Cerebellar cortex (tissue), 1 donor: ENCODE measurements around the gene POU6F2.
"Not testable (repeated sequence)": the region's sequence is repeated elsewhere in the genome, so short reads cannot be mapped to it uniquely, and the experiment has no call there.

Experiments
- DNase-seq: peaks from one replicate; pipeline ENCODE4 v3.0.0-alpha.2; 2015; ENCODE audit warnings: low spot score

Gene POU6F2

DNA sequence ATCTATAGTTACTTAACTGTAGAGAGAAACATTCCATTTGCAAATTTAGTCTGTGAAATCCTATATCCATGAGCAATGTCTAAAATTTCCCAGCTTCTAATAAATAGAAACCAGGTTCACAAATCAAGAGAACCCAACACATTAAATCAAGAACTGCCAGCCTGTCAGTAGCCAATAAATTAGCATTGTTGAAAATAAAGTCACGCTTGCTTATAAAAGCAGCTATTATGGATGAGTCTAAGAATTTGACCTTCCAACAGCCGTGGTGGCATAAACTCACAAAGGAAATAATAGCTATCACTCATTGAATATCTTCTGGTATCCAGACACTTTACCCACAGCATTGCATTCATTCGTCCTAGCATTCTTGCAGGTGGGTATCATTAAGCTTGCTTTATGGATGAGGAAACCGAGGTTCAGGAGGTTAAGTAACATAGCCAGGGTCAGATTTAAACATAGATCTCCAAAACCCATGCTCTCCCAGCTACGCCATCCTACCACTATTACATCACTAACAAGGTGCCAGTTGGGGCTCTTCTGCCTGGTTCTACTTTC lies 328.4 kb downstream of the POU6F2 start:
- no peak for DNase-seq

DNA sequence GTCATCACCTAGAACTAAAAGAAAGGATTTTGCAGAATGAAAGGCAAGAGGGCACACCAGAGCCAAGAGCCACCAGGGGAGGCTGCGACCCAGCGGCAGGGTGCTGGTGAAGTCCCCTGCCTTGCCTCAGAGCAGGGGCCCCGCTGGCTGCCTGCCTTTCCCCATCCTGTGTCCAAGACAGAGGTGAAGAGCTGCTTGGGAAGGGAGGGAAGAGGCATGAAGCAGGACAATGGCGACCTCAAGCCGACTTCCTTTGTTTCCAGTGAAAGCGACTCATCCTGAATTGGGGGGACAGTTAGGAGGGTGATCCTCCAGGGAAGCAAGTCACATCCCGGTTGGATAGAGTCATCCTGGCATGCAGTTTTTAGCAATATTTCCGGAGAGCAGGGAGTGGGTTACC lies 333.0 kb downstream of the POU6F2 start:
- DNase-seq: no peak

DNA sequence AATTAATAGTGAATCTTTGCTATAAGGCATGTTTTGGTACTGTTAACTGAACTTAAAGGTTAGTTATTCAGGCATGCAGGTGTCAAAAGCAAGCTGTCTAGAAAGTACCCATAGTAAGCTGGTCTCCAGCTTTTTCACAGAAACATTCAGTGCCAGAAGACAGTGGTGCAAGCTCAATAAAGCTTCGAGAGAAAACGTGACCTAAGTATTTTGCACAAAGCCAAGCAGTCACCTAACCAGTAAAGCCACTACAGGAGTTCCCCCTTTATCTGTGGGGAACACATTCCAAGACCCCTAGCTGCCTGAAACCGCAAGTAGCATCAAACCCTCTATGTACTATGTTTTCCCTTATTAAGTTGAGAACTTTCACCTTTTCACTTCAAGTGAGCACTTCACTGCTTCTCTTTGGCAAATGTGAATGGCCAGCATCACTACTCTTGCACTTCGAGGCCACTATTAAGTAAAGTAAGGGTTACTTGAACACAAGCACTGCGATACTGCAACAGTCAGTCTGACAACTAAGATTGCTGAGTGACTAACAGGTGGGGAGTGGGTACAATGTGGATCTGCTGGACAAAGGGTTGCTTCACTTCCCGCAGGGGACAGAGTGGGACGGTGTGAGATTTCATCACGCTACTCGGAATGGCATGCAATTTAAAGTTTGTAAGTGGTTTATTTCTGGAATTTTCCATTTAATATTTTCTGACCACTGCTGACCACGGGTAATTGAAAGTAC lies 334.7 kb downstream of the POU6F2 start:
- DNase-seq: no peak

DNA sequence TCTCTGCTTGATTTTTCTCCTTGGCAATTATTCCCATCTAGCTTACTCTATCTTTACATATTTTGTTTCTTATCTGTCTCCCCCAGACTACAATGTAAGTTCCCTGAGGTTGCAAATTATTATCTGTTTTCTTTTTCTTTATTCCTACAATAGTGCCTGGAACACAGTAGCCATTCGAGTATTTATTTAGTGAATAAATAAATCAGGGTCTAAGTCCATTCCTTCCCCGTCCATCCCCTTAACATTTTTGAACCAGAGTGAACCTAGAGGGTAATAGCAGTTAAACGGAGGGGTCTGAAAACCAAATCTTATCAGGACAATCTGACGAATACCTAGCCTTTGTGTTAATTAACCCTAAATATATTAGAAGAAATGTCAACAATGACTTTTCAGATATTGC lies 335.7 kb downstream of the POU6F2 start:
- no peak for DNase-seq

DNA sequence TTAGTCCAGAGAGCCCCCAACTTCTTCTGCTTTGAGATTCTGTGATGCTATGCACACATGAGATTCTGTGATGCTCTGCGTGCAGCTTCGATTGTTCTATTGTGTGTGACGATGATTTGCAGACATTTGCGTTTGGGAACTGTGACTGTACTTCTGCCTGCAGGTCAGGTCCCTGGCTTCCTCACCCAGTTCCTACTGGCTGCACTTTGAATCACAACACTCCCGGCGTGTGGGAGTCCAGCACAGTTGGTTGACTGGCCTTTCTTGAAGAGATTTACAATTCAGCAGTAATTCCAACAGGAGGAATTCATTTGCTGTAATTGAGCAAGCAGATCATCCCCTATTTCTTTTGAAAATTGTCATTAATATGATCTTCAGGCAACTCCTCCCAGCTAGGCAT lies 336.3 kb downstream of the POU6F2 start:
- DNase-seq: no peak

DNA sequence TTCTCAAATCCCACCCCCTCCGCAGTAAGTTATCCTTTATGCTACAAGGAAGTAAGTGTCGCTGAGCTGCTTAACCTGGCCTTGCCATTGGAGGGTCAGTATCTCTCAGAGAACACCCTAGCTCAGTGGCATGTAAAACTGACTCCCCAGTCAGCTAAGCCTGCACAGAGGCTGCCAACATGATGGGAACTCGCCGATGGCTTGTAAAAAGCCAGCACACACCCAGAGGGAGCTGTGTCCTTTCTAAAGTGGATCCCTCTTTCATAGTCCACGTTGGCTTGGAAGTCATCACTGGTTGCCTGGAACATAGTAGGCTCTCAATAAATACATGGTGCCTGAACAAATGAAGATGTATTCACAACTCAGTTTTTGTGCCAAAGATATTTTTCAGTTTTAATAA lies 339.4 kb downstream of the POU6F2 start:
- no peak for DNase-seq

DNA sequence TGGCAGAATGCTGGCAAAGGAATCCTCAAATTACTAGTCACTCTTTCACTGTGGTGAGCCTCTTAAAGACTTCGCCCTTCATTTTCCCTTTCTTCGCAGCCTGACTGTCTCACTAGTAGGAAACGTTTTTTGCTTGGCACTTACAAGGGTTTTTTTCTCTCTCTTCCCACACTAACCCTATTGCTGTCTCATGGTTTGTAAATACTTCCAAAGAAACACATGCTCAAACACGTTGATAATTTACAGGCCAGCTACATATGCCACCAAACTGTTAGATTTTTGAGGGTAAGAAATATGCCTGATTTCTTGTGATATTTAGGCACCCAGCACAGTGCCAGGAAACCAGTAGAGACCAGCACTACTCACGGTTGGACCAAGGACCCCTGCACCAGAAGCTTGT lies 340.2 kb downstream of the POU6F2 start:
- no peak for DNase-seq

DNA sequence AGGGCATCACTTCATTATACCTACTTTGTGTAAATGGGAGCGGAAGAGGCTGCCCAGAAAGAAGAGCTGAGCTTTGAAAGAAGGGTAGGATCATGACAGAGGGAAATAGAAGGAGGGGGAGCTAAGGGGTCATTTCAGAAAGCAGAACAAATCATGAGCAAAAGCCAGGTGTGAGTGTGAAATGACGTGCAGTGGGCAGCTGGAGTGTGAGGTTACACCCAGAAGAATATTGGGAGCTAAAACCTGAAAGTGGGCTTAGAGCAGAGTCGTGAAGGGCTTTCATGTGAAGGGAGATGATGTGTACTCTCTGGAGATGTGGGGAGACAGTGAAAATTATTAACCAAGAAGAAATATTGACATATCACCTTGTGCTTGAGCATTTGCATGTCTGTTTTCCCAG lies 343.5 kb downstream of the POU6F2 start:
- no peak for DNase-seq

DNA sequence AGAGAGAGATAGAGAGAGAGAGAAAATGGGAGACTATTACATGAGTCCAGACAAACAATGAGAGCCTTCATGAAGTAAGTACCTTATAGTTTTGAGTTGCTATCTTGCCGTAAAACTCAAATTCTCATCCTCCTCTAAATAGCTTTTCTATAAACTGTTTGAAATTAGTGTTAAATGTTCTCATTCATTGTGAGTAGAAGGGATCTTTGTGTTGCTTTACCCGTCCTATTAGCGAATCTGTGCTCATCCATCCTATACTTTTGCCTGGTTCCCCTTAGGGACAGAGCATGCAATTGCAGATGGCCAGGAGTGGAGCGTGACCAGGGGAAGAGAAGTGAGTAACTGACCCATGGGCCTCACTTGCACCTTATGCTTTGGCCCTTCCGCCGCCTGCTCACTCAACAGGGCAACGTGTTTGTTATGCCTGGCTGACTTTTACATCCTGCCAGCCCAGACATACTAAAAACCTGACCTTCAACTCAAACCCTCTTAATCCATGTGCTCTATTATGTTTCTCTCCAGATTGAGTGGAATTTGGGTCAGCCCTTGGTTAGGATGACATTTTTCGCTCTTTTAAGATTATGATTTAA lies 344.3 kb downstream of the POU6F2 start:
- no peak for DNase-seq

DNA sequence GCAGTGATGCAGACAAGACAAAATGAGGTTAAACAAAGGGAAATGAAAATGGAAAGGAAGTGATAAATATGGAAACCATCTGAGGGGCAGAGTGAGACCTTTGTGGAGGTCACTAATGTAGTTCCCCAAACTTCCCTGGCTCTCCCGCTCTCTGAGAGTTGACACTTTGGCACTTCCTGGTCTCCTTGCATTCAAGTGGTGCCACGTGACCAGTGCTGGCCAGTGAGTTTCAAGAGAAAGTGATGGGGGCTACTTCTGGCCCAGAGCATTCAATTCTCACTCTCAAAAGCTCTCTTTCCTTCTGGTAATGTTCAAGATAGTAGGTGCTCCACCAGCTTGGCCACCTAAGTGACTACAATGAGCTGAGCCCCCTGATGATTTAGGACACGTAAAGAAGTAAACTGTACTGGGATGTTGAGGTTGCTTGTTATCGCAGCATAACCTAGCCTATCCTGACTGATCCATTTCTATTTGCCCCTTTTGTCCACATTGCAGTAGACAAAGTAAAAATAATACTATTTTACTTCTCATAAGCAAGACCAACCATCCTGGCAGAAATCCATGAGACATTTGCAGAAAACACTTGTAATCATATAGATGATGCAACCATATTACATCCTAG lies 346.5 kb downstream of the POU6F2 start:
- DNase-seq: no peak

DNA sequence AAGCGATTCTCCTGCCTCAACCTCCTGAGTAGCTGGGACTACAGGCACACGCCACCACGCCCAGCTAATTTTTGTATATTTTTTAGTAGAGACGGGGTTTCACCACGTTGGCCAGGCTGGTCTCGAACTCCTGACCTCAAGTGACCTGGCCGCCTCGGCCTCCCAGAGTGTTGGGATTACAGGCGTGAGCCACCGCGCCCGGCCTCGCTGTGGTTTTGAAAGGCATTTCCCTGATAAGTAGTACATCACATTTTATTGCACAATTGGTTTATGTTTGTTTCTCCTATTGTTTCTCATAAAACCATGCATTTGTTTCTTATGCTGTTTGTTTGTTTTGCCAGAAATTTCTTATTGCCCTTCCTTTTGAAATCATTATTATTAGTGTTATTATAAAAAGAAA lies 353.9 kb downstream of the POU6F2 start:
- not testable (repeated sequence) for DNase-seq

DNA sequence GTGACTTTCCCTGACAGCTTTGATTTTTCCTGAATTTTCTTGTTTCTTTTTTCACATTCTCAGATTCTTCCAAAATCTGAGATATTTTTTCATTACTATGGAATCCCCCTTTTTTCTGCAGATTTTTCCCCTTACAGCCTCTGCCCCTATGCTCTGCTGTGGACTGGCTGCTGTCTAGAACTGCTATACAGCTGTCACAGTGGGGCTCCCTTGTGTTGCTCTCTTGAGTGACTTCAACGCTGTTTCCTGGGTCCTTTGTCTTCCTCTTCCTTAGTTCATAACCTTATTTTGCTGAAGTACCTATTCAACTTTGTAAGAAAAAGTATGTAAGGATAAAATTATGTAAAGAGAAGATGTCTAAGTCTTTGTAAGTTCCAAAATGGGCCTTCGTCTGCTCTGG lies 354.4 kb downstream of the POU6F2 start:
- no peak for DNase-seq

DNA sequence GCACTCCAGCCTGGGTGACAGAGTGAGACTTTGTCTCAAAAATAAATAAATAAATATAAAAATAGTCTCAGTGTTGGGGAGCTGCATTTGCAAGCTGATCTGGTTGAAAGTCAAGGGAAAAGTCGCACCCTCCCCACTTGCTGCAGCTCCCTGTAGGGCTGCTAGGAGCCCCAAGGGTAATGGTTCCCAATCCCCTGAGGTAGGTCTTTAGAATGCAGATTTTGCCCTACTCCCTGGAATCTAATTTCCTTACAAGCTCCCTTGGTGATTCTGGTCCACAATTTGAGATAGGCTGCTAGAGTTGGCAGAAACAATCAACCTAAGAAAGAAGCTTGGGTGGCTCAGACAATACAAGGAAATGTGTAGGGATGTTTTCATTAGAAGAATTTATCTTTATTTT lies 356.0 kb downstream of the POU6F2 start:
- DNase-seq: no peak

DNA sequence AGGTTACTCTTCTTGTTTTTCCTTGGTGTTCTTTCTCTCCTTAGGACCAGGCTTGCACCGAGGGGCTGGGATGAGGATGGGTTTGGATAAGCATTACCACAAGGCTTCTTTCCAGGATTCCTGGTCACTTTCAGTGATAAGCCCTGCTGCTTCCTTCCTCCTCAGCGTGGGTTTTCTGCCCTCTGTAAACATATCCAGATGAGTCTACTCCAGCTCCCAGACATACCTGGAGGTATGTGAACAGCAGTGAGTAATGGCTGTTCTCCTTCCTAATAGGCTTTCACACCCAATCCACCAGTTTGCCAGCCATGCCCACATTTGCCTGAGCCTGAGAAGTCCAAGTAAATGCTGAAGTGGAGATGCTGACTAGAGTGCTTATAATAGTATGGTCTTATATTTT lies 358.7 kb downstream of the POU6F2 start:
- DNase-seq: no peak

DNA sequence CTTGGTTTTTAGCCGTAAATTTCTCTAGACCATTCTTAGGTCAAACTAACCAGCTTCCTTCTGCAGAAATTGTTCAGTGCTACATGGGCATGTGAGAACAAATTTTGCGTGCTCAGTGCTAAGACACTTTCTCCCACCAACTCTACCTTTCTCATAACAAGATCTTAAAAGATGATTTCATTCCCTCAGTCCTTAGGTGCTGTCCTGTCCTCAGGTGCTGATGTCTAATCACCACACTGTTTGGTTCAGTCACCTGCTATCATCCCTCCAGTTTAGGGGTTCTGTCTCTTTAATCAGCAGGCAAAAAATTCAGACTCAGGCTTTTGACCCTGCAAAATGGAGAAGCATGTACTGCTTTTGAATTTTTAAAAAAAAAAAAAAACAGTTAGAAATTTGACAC lies 361.0 kb downstream of the POU6F2 start:
- no peak for DNase-seq

DNA sequence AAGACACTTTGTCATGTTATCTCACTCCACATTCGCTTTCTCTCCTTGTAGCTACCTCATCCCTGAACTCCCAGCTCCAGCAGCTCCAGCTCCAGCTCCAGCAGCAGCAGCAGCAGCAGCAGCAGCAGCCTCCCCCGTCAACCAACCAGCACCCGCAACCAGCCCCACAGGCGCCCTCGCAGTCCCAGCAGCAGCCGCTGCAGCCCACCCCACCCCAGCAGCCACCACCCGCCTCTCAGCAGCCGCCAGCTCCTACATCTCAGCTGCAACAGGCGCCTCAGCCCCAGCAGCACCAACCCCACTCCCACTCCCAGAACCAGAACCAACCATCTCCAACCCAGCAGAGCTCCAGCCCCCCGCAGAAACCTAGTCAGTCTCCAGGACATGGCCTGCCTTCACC lies 361.9 kb downstream of the POU6F2 start:
- no peak for DNase-seq

DNA sequence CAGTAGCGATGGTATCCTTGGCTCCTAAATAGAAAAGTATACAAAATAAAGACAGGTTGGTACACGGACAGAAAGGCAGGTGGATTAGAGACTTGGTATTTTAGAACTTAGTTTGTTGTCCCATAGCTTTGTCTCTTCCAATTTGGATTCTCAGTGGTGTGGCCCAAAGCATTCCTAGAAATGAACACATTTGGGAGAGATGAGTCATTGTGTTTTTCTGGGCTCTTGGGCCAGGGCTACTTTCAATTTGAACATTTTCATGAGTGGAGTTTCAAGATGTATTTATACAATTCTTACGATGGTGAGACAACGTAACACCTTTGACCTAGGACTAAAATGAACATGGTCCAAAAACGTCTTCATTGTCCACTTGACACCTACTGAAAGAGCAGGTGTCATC lies 363.4 kb downstream of the POU6F2 start:
- no peak for DNase-seq

DNA sequence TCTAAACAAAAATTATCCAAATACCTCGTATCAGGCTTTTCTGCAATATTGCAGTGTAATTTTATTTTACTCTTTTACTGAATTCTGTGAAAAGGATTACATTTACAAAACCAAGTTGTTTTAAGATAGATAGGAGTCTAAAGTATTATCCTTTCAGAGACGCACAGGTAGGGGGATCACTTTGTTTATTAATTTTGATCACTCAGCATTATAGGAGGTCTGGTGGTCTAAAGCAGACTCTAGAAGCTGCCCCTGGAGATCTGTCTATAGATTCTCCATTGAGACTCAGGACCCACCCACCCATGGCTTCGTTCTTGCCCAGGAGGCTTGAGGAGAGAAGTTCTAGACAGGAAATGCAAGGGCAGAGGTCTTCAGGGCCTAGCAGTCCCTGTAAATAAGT lies 365.1 kb downstream of the POU6F2 start:
- DNase-seq: no peak

DNA sequence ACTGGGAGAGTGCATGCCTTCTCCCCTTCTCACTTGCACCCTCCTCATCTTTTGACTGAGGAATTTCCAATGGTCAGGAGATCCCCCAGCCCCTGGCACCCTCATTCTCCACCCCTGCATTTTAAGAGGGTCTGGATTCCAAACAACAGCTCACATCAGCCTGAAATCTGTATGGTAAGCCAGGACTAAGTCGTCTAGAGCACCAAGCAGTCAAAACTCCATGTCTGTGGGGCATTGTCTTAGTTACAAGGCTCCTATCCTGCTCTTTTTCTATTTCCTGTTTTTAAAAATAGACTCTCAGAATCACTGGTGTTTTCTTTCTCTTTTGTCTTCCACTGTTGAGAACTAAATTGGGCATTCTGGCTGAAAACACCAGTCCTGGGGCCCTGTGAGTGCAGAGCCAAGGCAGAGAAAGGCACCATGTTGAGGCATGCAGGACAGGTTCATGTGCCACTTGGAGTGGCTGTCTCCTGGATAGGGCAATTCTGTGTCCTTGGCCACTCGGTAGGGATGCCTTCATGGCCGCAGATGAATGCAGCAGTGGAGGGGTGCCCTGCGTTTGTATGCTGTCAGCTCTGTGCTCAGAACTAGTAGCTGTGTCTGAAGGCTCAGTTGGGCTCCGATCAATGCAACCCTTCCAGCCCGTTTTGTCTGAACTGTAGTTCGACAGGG lies 371.9 kb downstream of the POU6F2 start:
- DNase-seq: no peak

DNA sequence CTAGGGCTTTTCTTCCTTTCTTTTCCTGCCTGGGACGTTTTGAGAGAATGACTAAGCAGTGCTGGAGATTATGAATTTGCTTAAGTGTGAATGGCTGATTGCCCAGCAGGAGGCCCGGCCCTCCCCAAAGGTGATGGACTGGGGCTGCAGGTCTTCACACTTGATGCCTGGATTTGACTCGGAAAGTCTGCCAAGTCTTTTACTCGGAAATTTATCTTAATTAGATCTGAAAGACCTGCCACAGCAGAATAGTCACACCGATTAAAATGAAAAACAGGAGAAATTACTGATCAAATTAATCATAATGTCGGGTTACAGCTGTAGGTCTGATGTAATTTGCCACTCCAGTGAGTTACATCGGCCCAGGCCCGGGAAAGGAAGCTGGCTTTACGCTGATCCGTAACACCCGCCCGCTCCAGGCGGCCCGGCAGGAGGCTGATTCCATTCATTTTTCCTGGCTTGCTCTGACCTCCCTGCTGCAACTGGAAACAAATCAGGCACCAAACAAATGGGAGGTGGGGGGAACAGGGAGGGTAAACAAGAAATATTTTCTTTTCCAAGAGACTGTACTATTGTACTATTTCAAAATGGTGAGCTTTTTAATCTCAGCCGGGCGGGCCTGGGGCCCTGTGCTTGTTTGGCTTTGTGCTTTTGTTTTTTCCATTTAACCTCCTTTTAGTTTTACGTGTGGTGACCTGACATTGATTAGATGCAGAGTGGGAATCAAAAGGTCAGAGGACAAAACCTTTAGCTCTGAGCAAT lies 376.1 kb downstream of the POU6F2 start:
- peak; percentile 21 for DNase-seq

DNA sequence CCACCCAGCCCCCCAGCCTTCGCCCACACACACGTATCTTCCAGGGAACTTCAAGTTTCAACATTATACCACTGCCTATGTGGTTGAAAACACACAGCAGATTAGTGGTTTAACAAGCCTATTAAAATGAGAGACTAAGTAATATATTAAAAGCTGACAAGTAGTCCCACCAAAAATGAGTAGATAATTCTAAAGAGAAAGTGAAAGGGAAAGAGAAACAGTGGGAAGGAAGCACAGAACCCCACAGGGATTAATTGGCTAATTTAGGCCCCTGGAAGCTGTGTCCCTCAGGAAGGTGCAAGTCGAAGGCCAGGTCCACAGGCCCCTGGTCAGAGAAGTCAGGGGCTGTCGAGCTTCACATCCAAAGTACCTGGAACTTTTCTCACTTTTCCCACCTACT lies 378.0 kb downstream of the POU6F2 start:
- no peak for DNase-seq
